Breast epithelium (tissue), 4 donors: ENCODE data around the gene KCNMB2. TPM values are rescaled to one million over a fixed set of nuclear protein-coding genes. Genes with fewer than 3 reads are reported as not detected.

ENCODE experiments used
- DNase-seq, 2 donors: peaks; one replicate each; pipeline ENCODE4 v3.0.0-alpha.2; 2019; ENCODE audit warnings: low spot score in 2 of 2
- H3K27ac ChIP-seq, 2 donors: fragments of 200-600 bp; sonication (generic) in 1 of 2; one replicate each; pipeline ENCODE4 v1.5.1; 2016 to 2019; ENCODE audit warnings: mild to moderate bottlenecking in 1 of 2
- H3K27me3 ChIP-seq, 2 donors: fragments of 200-600 bp; sonication (generic) in 1 of 2; one replicate each; pipeline versions ENCODE4 v1.5.1 to v1.6.0; 2017 to 2019; ENCODE audit warnings: control low read depth in 1 of 2, mild to moderate bottlenecking in 1 of 2
- H3K36me3 ChIP-seq: fragments of 200-600 bp; one replicate; pipeline ENCODE4 v1.5.1; 2019
- H3K4me1 ChIP-seq, 2 donors: fragments of 200-600 bp; sonication (generic); one replicate each; pipeline ENCODE4 v1.5.1; 2016 to 2019; ENCODE audit warnings: control low read depth in 1 of 2
- H3K4me3 ChIP-seq, 3 donors: fragments of 200-600 bp; sonication (generic); 1 replicate in 2 of 3; 2 replicates in 1 of 3; pipeline ENCODE4 v1.5.1; 2016 to 2019; ENCODE audit warnings: mild to moderate bottlenecking in 3 of 3, moderate library complexity in 2 of 3
- H3K9me3 ChIP-seq, 2 donors: fragments of 200-600 bp; sonication (generic) in 1 of 2; one replicate each; pipeline ENCODE4 v1.5.1; 2016 to 2019; ENCODE audit warnings: control low read depth in 1 of 2
- POLR2A ChIP-seq: fragments of 450-650 bp; IDR thresholded peaks from one replicate; pipeline ENCODE4 v1.6.1; 2016; ENCODE audit warnings: antibody characterized with exemption, mild to moderate bottlenecking, moderate library complexity
- POLR2AphosphoS5 ChIP-seq, 3 donors: sonication (generic); formaldehyde crosslinking; IDR thresholded peaks; one replicate each; pipeline ENCODE4 v1.6.1; 2017; ENCODE audit warnings: antibody characterized with exemption in 3 of 3
- intact Hi-C: fragments of 100-400 bp; cut with DNase I; formaldehyde crosslinking; loops from one replicate; pipeline ENCODE4 v1.15.1; 2023; ENCODE audit warnings: low total_unique reads
- total RNA-seq, 3 donors: library from RNA; depleted of rRNA; stranded (reverse); fragments of >200 nt; gene quantifications; one replicate each; pipeline ENCODE4 v1.1.0, GENCODE V29; 2016
- TF ChIP-seq, protein P1 (sequence below), 3 donors: fragments of 450-650 bp; IDR thresholded peaks; one replicate each; pipeline ENCODE4 v1.5.1; 2016 to 2017; ENCODE audit warnings: antibody characterized with exemption in 3 of 3, mild to moderate bottlenecking in 3 of 3, moderate library complexity in 3 of 3

The KCNMB2 gene
- total RNA-seq, 3 donors from 2014 or later, result 0.59 TPM; not detected in 2

DNA sequence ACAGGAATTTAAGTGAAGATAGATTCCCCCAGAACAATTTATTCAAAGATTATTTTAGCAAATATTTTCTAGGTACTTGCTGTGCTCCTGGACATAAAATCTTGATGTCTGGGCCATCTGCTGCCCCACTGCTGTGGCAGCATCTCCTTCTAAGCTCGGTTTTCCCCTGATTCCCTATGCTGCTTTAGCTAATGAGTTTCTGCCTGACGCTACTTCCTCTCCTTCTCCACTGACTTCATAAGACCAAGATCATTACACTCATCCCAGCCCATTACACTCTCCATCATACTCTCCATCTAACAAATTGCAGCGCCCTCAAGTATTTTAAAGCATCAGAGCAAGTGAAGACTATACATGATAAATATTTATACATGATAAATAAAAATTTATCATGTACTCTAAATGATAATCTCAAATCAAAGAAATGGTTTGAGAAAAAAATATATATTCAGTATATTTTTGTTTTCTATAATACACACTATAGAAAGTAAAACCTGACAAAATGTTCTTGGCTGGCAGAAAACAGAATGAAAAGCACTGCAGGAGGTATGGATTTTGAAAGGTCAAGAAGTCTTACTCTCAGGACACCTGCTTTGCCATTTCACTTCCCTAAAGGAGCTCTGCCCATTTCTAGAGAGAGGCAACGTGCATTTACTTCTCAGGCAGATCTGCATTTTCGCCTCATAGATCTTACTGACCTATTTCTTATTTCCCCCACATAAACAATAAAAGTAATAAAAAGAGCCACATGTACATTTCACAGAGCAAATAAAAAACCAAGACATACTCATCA lies 232.0 kb downstream of the KCNMB2 start:
- no peaks in the 10 kb centered on the region for H3K9me3 ChIP-seq
- no peak overlapping the region for H3K4me3 ChIP-seq
- H3K4me1 ChIP-seq, result no peaks in the 10 kb centered on the region
- no peaks in the 10 kb centered on the region for H3K27me3 ChIP-seq
- no peaks in the 10 kb centered on the region for H3K36me3 ChIP-seq
- intact Hi-C loops, result no loop called here
- no peak for DNase-seq
- no peak for TF ChIP-seq POLR2AphosphoS5 (IDR thresholded peaks at IDR 0.05)
- TF ChIP-seq POLR2A, result no peak
- TF ChIP-seq, protein P1, sequence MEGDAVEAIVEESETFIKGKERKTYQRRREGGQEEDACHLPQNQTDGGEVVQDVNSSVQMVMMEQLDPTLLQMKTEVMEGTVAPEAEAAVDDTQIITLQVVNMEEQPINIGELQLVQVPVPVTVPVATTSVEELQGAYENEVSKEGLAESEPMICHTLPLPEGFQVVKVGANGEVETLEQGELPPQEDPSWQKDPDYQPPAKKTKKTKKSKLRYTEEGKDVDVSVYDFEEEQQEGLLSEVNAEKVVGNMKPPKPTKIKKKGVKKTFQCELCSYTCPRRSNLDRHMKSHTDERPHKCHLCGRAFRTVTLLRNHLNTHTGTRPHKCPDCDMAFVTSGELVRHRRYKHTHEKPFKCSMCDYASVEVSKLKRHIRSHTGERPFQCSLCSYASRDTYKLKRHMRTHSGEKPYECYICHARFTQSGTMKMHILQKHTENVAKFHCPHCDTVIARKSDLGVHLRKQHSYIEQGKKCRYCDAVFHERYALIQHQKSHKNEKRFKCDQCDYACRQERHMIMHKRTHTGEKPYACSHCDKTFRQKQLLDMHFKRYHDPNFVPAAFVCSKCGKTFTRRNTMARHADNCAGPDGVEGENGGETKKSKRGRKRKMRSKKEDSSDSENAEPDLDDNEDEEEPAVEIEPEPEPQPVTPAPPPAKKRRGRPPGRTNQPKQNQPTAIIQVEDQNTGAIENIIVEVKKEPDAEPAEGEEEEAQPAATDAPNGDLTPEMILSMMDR (IDR thresholded peaks at IDR 0.05), result no peak
- no peak overlapping the region for H3K27ac ChIP-seq

DNA sequence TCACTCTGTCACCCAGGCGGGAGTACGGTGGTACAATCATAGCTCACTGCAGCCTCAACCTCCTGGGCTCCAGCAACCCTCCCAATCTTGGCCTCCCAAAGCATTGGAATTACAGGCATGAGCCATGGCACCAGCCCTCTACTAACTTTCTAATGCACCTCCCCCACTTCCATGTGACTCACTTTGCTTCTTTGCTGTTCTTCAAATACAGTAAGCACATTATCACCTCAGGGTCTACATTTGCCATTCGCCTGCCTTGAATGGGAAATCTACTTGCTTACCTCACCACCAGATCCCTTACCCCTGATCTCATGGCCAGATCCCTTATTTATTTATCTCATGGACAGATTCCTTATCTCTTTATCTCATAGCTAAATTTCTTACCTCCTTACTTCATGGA lies 235.3 kb downstream of the KCNMB2 start:
- no peak for TF ChIP-seq POLR2A
- TF ChIP-seq, protein P1 (IDR thresholded peaks at IDR 0.05), result no peak
- TF ChIP-seq POLR2AphosphoS5 (IDR thresholded peaks at IDR 0.05), result no peak
- Histone ChIP-seq H3K4me1 (no peaks in the 10 kb centered on the region), H3K27ac (no peak overlapping the region), H3K36me3 (no peaks in the 10 kb centered on the region), H3K27me3 (no peaks in the 10 kb centered on the region), H3K4me3 (no peak overlapping the region), H3K9me3 (no peaks in the 10 kb centered on the region)
- intact Hi-C loops, result no loop called here
- DNase-seq, result no peak

DNA sequence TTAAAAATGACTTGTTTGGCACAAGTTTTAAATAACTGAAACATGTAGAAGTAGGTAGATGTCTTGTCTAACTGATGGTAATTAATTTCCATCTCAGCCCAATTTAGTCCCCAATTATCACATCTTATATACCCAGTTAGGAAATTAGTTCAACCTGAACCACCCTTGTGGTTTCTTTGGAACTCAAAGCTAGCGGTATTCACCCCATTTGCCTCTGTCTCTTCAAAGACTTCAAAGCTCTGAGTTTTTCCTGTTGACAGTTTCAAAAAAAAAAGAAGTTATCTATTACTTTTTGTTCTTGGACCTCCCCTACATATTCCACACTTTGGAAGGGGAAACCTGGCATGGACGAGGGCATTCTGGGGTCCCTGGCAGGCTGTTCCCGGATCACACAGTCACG lies 236.5 kb downstream of the KCNMB2 start:
- Histone ChIP-seq H3K4me3 (no peak overlapping the region), H3K4me1 (no peaks in the 10 kb centered on the region), H3K27me3 (no peaks in the 10 kb centered on the region), H3K36me3 (no peaks in the 10 kb centered on the region), H3K9me3 (no peaks in the 10 kb centered on the region), H3K27ac (no peak overlapping the region)
- no peak for TF ChIP-seq POLR2AphosphoS5 (IDR thresholded peaks at IDR 0.05)
- DNase-seq, result no peak
- intact Hi-C loops, result no loop called here

DNA sequence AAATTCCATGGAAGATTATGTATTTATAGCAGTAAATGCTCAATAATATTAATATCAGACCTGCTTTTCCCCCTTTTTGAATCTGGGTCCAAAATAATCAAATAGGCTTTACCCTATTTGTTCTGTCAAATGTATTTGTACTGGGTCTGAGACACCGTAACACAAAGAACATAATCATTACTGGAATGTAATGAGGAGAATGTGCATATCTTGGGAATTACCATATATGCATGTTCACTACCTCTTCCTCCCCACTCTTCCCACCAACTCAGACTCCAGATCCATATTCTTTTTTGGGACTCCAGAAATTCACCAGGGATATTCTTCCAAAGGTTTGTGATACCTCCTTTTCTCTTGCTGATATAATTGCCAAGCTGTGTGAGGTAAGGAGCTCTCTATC lies 237.1 kb downstream of the KCNMB2 start:
- intact Hi-C loops, result no loop called here
- Histone ChIP-seq H3K9me3 (no peaks in the 10 kb centered on the region), H3K4me1 (no peaks in the 10 kb centered on the region), H3K36me3 (no peaks in the 10 kb centered on the region), H3K27me3 (no peaks in the 10 kb centered on the region), H3K4me3 (no peak overlapping the region), H3K27ac (no peak overlapping the region)
- no peak for DNase-seq
- TF ChIP-seq, protein P1 (IDR thresholded peaks at IDR 0.05), result no peak
- TF ChIP-seq POLR2AphosphoS5 (IDR thresholded peaks at IDR 0.05) (no peak), POLR2A (no peak)

DNA sequence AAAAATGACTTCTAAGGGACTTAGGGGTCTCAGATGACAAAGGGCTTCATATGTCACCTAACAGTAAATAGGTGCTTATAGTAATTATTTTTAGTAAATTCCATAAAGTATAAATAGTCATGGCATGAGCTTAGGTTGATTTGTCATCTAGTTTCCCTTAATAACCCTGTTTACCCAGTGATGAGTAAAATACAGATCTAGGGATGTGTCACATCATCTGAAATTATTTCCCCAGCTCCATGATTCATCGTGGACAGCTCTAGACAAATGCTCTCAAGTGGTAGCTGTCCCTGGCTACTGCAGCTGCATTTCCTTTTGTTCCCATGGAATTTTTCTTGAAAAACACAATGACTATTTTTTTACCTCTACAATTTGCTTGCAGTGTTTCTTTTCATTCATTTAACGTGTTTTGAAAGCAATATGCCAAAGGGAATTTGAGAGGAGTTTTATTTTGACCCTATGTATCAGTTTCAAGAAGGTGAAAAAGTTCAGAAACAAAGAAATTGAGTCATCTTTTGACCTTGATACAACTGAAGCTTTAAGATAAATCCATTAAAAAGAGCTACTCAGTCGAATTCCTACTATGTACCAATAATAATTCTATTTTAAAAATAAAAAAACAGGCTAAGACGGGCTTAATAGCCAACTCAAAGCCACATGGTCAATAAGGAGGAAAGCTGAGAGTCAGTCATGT lies 241.6 kb downstream of the KCNMB2 start:
- Histone ChIP-seq H3K4me1 (no peaks in the 10 kb centered on the region), H3K27ac (no peak overlapping the region), H3K9me3 (no peaks in the 10 kb centered on the region), H3K27me3 (no peaks in the 10 kb centered on the region), H3K4me3 (no peak overlapping the region), H3K36me3 (no peaks in the 10 kb centered on the region)
- intact Hi-C loops, result no loop called here
- TF ChIP-seq POLR2A (no peak), POLR2AphosphoS5 (IDR thresholded peaks at IDR 0.05) (no peak)
- TF ChIP-seq, protein P1 (IDR thresholded peaks at IDR 0.05), result no peak
- DNase-seq, result no peak
